GM23338 (cell line): ENCODE results near the gene FUT3. TPM values are rescaled to one million over a fixed set of nuclear protein-coding genes. Genes with fewer than 3 reads are reported as not detected.

Experiments used
- ATAC-seq: fragments of 200-7000 bp; cut with Tn5 transposase; 3 replicates; pipeline ENCODE4 v1.9.1; 2020
- DNase-seq: peaks from one replicate; pipeline ENCODE4 v3.0.0-alpha.2; 2015; ENCODE audit warnings: low spot score
- H2AFZ ChIP-seq: fragments of 200-600 bp; sonication (generic); 2 replicates; pipeline ENCODE4 v1.8.0; 2016; ENCODE audit warnings: antibody characterized with exemption, mild to moderate bottlenecking, moderate library complexity
- H3F3A ChIP-seq: fragments of 200-600 bp; sonication (generic); replicated peaks from 2 replicates; pipeline ENCODE4 v1.8.0; 2017; ENCODE audit warnings: antibody characterized with exemption, mixed run types, low read depth
- H3K27ac ChIP-seq: fragments of 200-600 bp; sonication (generic); 2 replicates; pipeline ENCODE4 v1.6.1; 2016; ENCODE audit warnings: low read depth
- H3K27me3 ChIP-seq: fragments of 200-600 bp; sonication (generic); 2 replicates; pipeline ENCODE4 v1.8.0; 2016; ENCODE audit warnings: mild to moderate bottlenecking, mixed run types, moderate library complexity; ENCODE audit not compliant: insufficient read depth
- H3K36me3 ChIP-seq: fragments of 200-600 bp; sonication (generic); 2 replicates; pipeline ENCODE4 v1.8.0; 2016; ENCODE audit warnings: mild to moderate bottlenecking; ENCODE audit not compliant: insufficient read depth
- H3K4me1 ChIP-seq: fragments of 200-600 bp; sonication (generic); 2 replicates; pipeline ENCODE4 v1.8.0; 2016; ENCODE audit warnings: mild to moderate bottlenecking, moderate library complexity; ENCODE audit not compliant: insufficient read depth
- H3K4me2 ChIP-seq: fragments of 200-600 bp; sonication (generic); 2 replicates; pipeline ENCODE4 v1.7.1; 2017; ENCODE audit warnings: mixed run types
- H3K4me3 ChIP-seq: fragments of 200-600 bp; sonication (generic); 2 replicates; pipeline ENCODE4 v1.6.1; 2016; ENCODE audit warnings: mixed run types
- H3K79me2 ChIP-seq: fragments of 200-600 bp; sonication (generic); replicated peaks from 2 replicates; pipeline ENCODE4 v1.8.0; 2017; ENCODE audit warnings: mild to moderate bottlenecking; ENCODE audit not compliant: insufficient read depth
- H3K9me2 ChIP-seq: fragments of 200-600 bp; sonication (generic); 2 replicates; pipeline ENCODE4 v1.8.0; 2017; ENCODE audit not compliant: insufficient read depth
- H4K20me1 ChIP-seq: fragments of 200-600 bp; sonication (generic); replicated peaks from 2 replicates; pipeline ENCODE4 v1.8.0; 2017; ENCODE audit warnings: mild to moderate bottlenecking; ENCODE audit not compliant: insufficient read depth
- H3K27ac Mint-ChIP-seq: 2 replicates; pipeline ENCODE4 v1.8.0; 2020; ENCODE audit warnings: inconsistent platforms, mild to moderate bottlenecking, moderate library complexity, mixed read lengths
- H3K27me3 Mint-ChIP-seq: 3 replicates; pipeline ENCODE4 v1.8.0; 2022; ENCODE audit warnings: low read depth, mild to moderate bottlenecking, moderate library complexity, mixed read lengths, inconsistent platforms; ENCODE audit not compliant: insufficient read depth, poor library complexity
- H3K36me3 Mint-ChIP-seq: 3 replicates; pipeline ENCODE4 v1.8.0; 2021; ENCODE audit warnings: low read depth, mild to moderate bottlenecking, inconsistent platforms, moderate library complexity, mixed read lengths
- H3K4me1 Mint-ChIP-seq: 3 replicates; pipeline ENCODE4 v1.8.0; 2020; ENCODE audit warnings: mild to moderate bottlenecking, inconsistent platforms, mixed read lengths
- H3K4me3 Mint-ChIP-seq: 3 replicates; pipeline ENCODE4 v1.8.0; 2021; ENCODE audit warnings: moderate library complexity, mild to moderate bottlenecking, inconsistent platforms, mixed read lengths
- H3K9me3 Mint-ChIP-seq: 3 replicates; pipeline ENCODE4 v1.8.0; 2020; ENCODE audit warnings: moderate library complexity, mild to moderate bottlenecking, inconsistent platforms, mixed read lengths
- CTCF ChIP-seq, 2 experiments: fragments of 200-600 bp in 1 of 2; sonication (generic) in 1 of 2; conservative IDR thresholded peaks; 2 replicates each; pipeline versions ENCODE4 v1.5.1 to v1.6.1; 2016 to 2017; ENCODE audit warnings: antibody characterized with exemption in 2 of 2, low read depth in 2 of 2, mild to moderate bottlenecking in 2 of 2, moderate library complexity in 1 of 2
- EZH2 ChIP-seq: fragments of 200-600 bp; sonication (generic); IDR thresholded peaks from one replicate; pipeline ENCODE4 v1.8.0; 2017; ENCODE audit warnings: antibody characterized with exemption, mild to moderate bottlenecking, low read depth; ENCODE audit not compliant: unreplicated experiment
- NANOG ChIP-seq: IDR thresholded peaks from 2 replicates; pipeline ENCODE4 v1.6.1; 2016; ENCODE audit warnings: antibody characterized with exemption, borderline replicate concordance
- POLR2AphosphoS5 ChIP-seq: IDR thresholded peaks from 2 replicates; pipeline ENCODE4 v1.6.1; 2016; ENCODE audit warnings: antibody characterized with exemption, low read depth
- REST ChIP-seq: IDR thresholded peaks from one replicate; pipeline ENCODE4 v1.6.1; 2018; ENCODE audit warnings: antibody characterized with exemption; ENCODE audit not compliant: unreplicated experiment
- ZNF462 ChIP-seq: fragments of 250-450 bp; sonication (Bioruptor Pico); IDR thresholded peaks from 2 replicates; pipeline ENCODE4 v1.5.0; 2020; ENCODE audit warnings: mild to moderate bottlenecking, moderate library complexity
- polyA plus RNA-seq: library from polyadenylated mRNA; unstranded; fragments of >200 nt; fragmentation: Nextera tagmentation; extraction: Ambion mirVana; gene quantifications from 2 replicates; pipeline ENCODE4 v1.2.1, GENCODE V29; 2016
- total RNA-seq: library from RNA; depleted of rRNA; stranded (reverse); fragments of >200 nt; shearing (Covaris generic); gene quantifications from 2 replicates; pipeline ENCODE4 v1.2.3, GENCODE V29; 2014

FUT3 gene
- total and polyA plus RNA-seq, 2 experiments from 2014 or later = 0.45 TPM; not detected in 1

GRCh38 chr19:5798244-5798643, 53.0 kb downstream of the FUT3 start:
- Mint-ChIP-seq H3K9me3 (peaks cover 3% of the 10 kb centered on the region; the same call in 1 of the 3 replicates), H3K4me1 (peaks cover 7% of the 10 kb centered on the region), H3K4me3 (no peak overlapping the region), H3K27me3 (peaks cover 32% of the 10 kb centered on the region), H3K27ac (no peak overlapping the region), H3K36me3 (peaks cover 2% of the 10 kb centered on the region; the same call in 1 of the 3 replicates)
- H3K79me2 ChIP-seq = no peaks in the 10 kb centered on the region
- no peaks in the 10 kb centered on the region for H3F3A ChIP-seq
- no peak overlapping the region for H3K4me2 ChIP-seq
- H3K4me3 ChIP-seq = no peak overlapping the region
- H3K4me1 ChIP-seq = no peaks in the 10 kb centered on the region; the same call in 1 of the 2 replicates
- ATAC-seq (no peak), DNase-seq (no peak)
- H3K36me3 ChIP-seq = no peaks in the 10 kb centered on the region
- peaks cover 2% of the 10 kb centered on the region; the same call in 1 of the 2 replicates for H3K9me2 ChIP-seq
- TF ChIP-seq NANOG (no peak), CTCF (conservative IDR thresholded peaks at IDR 0.05; ENCODE audit: low read depth in 2 of 2) (no peak)
- no peak overlapping the region for H3K27ac ChIP-seq
- H4K20me1 ChIP-seq = no peaks in the 10 kb centered on the region
- H3K27me3 ChIP-seq = peaks cover 6% of the 10 kb centered on the region
- no peak overlapping the region for H2AFZ ChIP-seq

- Histone ChIP-seq H3K9me2 (no peaks in the 10 kb centered on the region), H3K36me3 (no peaks in the 10 kb centered on the region), H3K27ac (no peak overlapping the region), H2AFZ (no peak overlapping the region), H4K20me1 (no peaks in the 10 kb centered on the region), H3K79me2 (no peaks in the 10 kb centered on the region), H3K27me3 (no peaks in the 10 kb centered on the region), H3K4me1 (no peaks in the 10 kb centered on the region), H3F3A (no peaks in the 10 kb centered on the region), H3K4me3 (no peak overlapping the region), H3K4me2 (no peak overlapping the region)
- Mint-ChIP-seq H3K27ac (no peak overlapping the region), H3K4me3 (no peak overlapping the region), H3K36me3 (peaks cover under 1% of the 10 kb centered on the region), H3K4me1 (peaks cover under 1% of the 10 kb centered on the region; the same call in 2 of the 3 replicates), H3K27me3 (peaks cover 24% of the 10 kb centered on the region), H3K9me3 (no peaks in the 10 kb centered on the region; the same call in 2 of the 3 replicates)
- ATAC-seq (no peak), DNase-seq (no peak)
- TF ChIP-seq EZH2 (no peak), POLR2AphosphoS5 (no peak), REST (no peak), CTCF (conservative IDR thresholded peaks at IDR 0.05; ENCODE audit: low read depth in 2 of 2) (no peak), ZNF462 (CRISPR knock-in tag) (no peak)
Measured at GRCh38 chr19:5795382-5795919, 55.8 kb downstream of the FUT3 start.
